GM21447 (cell line): ENCODE measurements around the gene LPAR4.
"Not testable (repeated sequence)": the region's sequence is repeated elsewhere in the genome, so short reads cannot be mapped to it uniquely, and the experiment has no call there.

Experiments
- ATAC-seq: cut with Tn5 transposase; IDR thresholded peaks from one replicate; pipeline ENCODE4 v1.9.1; 2021; ENCODE audit not compliant: unreplicated experiment

Gene LPAR4, protein sequence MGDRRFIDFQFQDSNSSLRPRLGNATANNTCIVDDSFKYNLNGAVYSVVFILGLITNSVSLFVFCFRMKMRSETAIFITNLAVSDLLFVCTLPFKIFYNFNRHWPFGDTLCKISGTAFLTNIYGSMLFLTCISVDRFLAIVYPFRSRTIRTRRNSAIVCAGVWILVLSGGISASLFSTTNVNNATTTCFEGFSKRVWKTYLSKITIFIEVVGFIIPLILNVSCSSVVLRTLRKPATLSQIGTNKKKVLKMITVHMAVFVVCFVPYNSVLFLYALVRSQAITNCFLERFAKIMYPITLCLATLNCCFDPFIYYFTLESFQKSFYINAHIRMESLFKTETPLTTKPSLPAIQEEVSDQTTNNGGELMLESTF

DNA sequence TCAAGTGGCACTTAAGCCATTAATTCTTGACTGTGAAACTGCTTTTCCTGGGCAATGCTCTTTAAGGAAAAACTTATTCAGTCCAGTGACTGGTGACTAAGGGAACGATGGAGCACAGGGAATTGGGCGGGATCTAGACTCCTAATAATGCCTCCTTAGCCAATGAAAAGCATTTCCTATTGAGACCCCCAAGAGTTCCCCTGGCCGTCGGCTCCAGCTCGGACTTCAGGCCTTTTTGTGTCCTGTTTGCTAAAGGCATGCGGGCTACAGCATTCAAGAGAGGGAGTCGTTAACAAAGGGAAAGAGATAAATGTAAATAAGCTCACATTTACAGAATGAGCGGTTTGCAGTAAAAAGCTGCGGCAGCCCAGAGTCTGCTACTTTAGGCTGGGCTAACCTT, at the start of gene LPAR4:
Gene LPAR4 (plus strand): TSS at position 232 of the 400 bp plus-strand sequence. CDS start 7,150 bp downstream, outside the sequence.
- ATAC-seq = no peak

GRCh38 chrX:78706071-78706470, 41.4 kb upstream of the LPAR4 start:
- ATAC-seq = no peak

DNA sequence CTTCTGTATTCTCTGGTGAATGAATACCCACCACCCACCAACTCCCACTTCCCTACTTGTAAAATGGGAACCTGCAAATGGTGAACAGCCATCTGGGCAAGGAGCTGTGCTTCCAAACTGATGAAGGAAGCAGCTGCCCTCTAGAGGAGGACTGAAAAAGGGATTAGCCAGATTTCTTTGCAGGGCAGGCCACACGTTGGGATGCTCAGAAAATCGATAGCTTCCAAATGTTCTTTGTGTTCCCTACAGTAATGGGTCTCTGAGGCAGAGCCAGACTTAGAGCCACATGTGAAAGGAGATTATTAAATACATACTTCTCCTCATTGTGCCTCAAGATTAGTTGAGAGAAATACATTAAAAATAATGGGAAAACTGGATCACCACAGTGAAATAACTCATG, 39.3 kb upstream of the LPAR4 start:
- no peak for ATAC-seq

DNA sequence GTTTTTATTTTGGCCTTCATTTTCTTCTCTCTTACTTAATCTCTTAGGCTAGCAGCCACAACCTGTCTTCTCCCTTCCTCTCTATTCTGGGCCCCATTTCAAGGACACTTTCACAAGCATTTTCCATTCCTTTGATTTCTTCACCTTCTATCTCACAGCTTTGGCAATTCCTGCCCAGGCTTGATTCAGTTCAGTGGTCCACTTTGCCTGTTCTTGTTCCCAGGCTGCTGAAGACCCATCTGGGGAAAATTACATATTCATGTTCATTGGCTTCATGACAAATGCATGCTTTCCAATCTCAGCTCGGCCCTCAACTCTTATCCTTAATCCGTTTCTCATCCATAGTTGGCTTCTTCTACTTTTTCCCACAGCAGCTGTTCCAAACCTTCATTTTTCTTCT, 38.7 kb upstream of the LPAR4 start:
- no peak for ATAC-seq

DNA sequence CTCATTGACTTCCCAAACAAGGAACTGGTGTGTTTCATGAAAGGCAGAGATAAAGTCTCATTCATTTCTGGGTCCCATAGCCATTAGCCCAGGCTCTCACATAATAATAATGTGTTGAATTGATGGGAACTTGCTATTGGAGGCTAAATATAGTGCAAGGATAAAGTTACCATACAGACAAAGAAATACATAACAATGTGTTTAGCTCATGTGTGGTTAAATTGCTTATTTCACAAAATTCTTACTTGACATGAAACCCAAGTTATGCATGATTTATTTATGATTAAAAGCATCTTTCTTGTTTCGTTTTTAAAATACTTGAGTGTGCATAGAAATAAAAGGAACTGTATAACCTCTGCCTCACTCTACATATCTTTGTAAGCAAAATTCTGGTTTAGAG, 37.3 kb upstream of the LPAR4 start:
- ATAC-seq = no peak

GRCh38 chrX:78712336-78712735, 35.2 kb upstream of the LPAR4 start:
- no peak for ATAC-seq

- no peak for ATAC-seq
Measured at GRCh38 chrX:78725287-78725686, 22.2 kb upstream of the LPAR4 start.

DNA sequence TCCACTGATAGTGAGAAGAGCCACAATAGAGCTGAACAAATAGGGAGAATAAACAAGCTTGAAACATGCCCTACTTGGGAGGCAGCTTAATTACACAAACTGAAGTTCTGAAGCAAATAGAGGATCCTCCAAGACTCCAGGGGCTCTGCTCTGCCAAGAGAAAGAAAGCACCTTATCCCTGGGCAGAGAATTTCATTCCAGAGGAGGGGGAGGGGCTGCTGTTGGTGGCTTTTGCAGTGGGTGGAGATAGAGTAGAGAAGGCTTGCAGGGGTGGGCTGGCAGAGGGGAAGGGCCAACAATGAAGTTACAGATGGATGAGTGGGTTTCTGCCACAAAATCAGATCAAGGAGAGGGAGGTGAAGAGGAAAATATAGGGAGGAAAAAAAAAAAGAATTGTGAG, 1.0 kb upstream of the LPAR4 start:
- no peak for ATAC-seq

DNA sequence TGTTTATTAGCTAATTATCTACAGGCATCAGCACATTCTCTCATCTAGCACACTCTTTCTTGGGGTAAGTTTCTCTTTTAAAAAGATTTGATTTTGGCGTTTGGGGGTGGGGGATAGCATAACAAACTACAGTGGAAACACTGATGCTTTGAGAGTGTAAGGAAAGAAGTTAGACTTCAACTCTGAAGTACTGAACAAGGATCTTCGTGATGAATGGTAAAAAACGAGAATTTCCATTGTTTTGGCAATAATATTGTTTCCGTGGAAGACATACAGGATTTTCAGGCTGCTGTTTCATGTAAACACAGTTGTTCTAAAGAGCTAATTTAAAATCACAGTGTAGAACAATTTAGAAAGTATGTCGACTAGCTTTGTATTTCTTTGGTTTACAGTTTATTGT, 451 bp downstream of the LPAR4 start:
- ATAC-seq = no peak

DNA sequence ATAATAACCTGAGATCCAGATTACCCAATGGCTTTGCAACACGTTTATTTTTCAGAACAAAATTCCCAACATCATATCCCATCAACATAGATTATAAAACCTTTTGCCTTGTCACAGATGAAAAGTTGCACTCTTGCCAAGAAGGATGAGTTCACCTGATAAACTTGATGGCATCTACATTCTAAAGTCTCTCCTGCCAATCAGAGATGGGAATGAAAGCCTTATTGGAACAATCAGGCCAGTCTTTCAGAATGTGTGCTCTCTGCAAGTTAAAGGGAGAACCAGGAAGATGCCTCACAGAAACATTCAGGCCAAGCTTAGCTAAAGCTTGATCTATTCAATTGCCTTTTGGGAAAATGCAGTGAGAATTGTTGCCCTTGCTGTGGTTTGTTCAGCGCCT, 1.3 kb downstream of the LPAR4 start:
- ATAC-seq = no peak

GRCh38 chrX:78753571-78753970, 6.1 kb downstream of the LPAR4 start:
- no peak for ATAC-seq

DNA sequence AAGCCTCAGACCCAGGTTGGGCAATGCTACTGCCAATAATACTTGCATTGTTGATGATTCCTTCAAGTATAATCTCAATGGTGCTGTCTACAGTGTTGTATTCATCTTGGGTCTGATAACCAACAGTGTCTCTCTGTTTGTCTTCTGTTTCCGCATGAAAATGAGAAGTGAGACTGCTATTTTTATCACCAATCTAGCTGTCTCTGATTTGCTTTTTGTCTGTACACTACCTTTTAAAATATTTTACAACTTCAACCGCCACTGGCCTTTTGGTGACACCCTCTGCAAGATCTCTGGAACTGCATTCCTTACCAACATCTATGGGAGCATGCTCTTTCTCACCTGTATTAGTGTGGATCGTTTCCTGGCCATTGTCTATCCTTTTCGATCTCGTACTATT, 7.4 kb downstream of the LPAR4 start:
- ATAC-seq = peak; percentile 92

- no peak for ATAC-seq
Measured at GRCh38 chrX:78759081-78759480, 11.6 kb downstream of the LPAR4 start.

- ATAC-seq = no peak
Measured at GRCh38 chrX:78769101-78769755, 21.7 kb downstream of the LPAR4 start.

DNA sequence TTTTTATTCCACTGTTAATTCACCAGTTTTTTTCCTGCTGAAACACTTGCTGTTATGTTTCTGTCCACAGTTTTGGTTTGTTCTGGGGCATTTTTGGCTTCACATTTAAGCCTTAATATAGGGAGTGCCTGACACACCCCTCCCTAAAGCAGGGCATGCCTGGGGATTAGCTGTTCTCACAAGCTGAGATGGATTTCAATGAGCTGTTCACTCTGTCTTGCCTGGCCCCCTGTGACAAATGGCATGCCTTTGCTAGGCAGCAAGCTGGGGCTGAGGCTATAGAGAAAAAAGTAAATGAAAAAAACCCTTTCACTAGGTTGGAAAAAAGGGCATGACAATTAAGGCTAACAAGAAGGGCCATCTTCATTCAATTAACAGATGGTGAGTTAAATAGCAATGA, 22.4 kb downstream of the LPAR4 start:
- ATAC-seq = no peak

- ATAC-seq = no peak
Measured at GRCh38 chrX:78796916-78797315, 49.4 kb downstream of the LPAR4 start.

GRCh38 chrX:78800114-78800513, 52.6 kb downstream of the LPAR4 start:
- ATAC-seq = no peak

- no peak for ATAC-seq
Measured at GRCh38 chrX:78800694-78801093, 53.2 kb downstream of the LPAR4 start.

- no peak for ATAC-seq
Measured at GRCh38 chrX:78801522-78801921, 54.0 kb downstream of the LPAR4 start.

GRCh38 chrX:78802526-78802925, 55.0 kb downstream of the LPAR4 start:
- not testable (repeated sequence) for ATAC-seq
